ENCODE results near the gene LRRC3B.

The LRRC3B gene

DNA sequence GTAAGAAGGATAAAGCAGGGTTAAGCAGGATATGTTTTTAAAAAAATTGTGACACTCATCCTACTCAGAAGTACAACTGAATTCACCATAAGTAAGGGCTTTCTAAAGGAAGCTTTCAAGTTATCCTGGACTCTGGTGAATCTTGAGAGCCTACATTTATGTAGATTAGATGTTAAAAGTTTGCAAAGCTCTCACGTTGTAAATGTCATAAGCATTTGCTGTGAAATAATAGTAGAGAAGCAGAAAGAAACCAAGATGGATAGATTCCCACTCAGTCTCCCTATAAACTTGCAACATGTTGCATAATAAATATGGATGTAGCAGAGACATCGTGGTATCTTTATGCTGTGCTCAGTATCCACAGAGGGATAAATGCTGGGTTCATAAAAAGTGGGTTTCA lies 77.0 kb downstream of the LRRC3B start:
- Histone ChIP-seq H3K79me2 (ENCODE audit: control insufficient read depth, insufficient read depth, low read length) (no peaks in the 10 kb centered on the region), H3K4me3 (ENCODE audit: low read length) (no peak overlapping the region), H2BK5ac (ENCODE audit: low read length) (no peak overlapping the region), H3K27me3 (ENCODE audit: insufficient read depth, low read length, poor library complexity) (no peaks in the 10 kb centered on the region), H4K5ac (ENCODE audit: low read length) (no peak overlapping the region), H3K4me2 (ENCODE audit: low read length) (no peak overlapping the region), H3K56ac (ENCODE audit: low read length) (no peak overlapping the region), H2BK120ac (ENCODE audit: low read depth, low read length) (no peak overlapping the region), H3K4ac (ENCODE audit: low read depth, low read length) (no peak overlapping the region), H4K8ac (ENCODE audit: low read depth, low read length) (no peak overlapping the region), H3K9ac (ENCODE audit: low read length) (no peak overlapping the region), H2BK15ac (replicated peaks; ENCODE audit: low read depth) (no peak overlapping the region), H3K79me1 (ENCODE audit: low read length) (no peaks in the 10 kb centered on the region), H3K36me3 (ENCODE audit: control insufficient read depth, insufficient read depth, low read length) (no peaks in the 10 kb centered on the region), H3K18ac (ENCODE audit: low read length) (no peak overlapping the region), H3K23ac (ENCODE audit: low read length) (no peak overlapping the region), H3K4me1 (ENCODE audit: control insufficient read depth, low read depth, low read length) (no peaks in the 10 kb centered on the region), H3K27ac (ENCODE audit: low read depth, low read length) (no peak overlapping the region), H2AK5ac (ENCODE audit: low read length) (no peak overlapping the region)
- WGBS (ENCODE audit: extremely low coverage, insufficient coverage, low lambda C conversion rate) = no CpG with 5 or more reads among the region's 2 CpGs
- DNase-seq = no peak

DNA sequence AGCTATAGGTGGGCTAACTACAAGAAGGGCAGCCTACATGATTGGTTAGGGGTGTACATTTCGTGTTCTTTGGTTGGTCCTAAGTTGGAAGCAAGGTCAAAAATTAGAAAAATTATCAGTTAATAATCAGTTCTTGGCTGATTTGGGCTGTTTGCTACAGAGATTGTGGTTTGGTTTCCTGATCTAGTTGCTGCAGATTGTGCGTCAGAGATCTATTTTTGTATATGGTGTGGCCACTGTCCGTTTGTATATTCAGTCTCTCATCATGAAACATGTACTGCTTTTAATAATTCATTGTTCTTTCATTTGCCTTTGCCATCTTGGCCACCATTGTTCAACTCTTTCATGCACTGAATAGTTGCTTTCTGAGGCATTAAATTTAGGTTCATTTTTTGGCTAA lies 80.9 kb downstream of the LRRC3B start:
- no peaks in the 10 kb centered on the region for H3K79me1 ChIP-seq (ENCODE audit: low read length)
- H2AK5ac ChIP-seq (ENCODE audit: low read length) = no peak overlapping the region
- H3K79me2 ChIP-seq (ENCODE audit: control insufficient read depth, insufficient read depth, low read length) = no peaks in the 10 kb centered on the region
- H3K36me3 ChIP-seq (ENCODE audit: control insufficient read depth, insufficient read depth, low read length) = no peaks in the 10 kb centered on the region
- no peak overlapping the region for H3K56ac ChIP-seq (ENCODE audit: low read length)
- H3K27me3 ChIP-seq (ENCODE audit: insufficient read depth, low read length, poor library complexity) = no peaks in the 10 kb centered on the region
- H3K18ac ChIP-seq (ENCODE audit: low read length) = no peak overlapping the region
- H2BK120ac ChIP-seq (ENCODE audit: low read depth, low read length) = no peak overlapping the region
- H3K4me3 ChIP-seq (ENCODE audit: low read length) = no peak overlapping the region
- no peak overlapping the region for H2BK15ac ChIP-seq (replicated peaks; ENCODE audit: low read depth)
- H3K4me1 ChIP-seq (ENCODE audit: control insufficient read depth, low read depth, low read length) = no peaks in the 10 kb centered on the region
- H3K4me2 ChIP-seq (ENCODE audit: low read length) = no peak overlapping the region
- no peak overlapping the region for H4K5ac ChIP-seq (ENCODE audit: low read length)
- H4K8ac ChIP-seq (ENCODE audit: low read depth, low read length) = no peak overlapping the region
- no CpG with 5 or more reads among the region's 3 CpGs for WGBS (ENCODE audit: extremely low coverage, insufficient coverage, low lambda C conversion rate)
- H2BK5ac ChIP-seq (ENCODE audit: low read length) = no peak overlapping the region
- no peak overlapping the region for H3K9ac ChIP-seq (ENCODE audit: low read length)
- no peak overlapping the region for H3K4ac ChIP-seq (ENCODE audit: low read depth, low read length)
- DNase-seq = no peak
- no peak overlapping the region for H3K27ac ChIP-seq (ENCODE audit: low read depth, low read length)
- no peak overlapping the region for H3K23ac ChIP-seq (ENCODE audit: low read length)

GRCh38 chr3:26704736-26705135 lies 82.2 kb downstream of the LRRC3B start:
- Histone ChIP-seq H3K23ac (ENCODE audit: low read length) (no peak overlapping the region), H2AK5ac (ENCODE audit: low read length) (no peak overlapping the region), H3K9ac (ENCODE audit: low read length) (no peak overlapping the region), H2BK5ac (ENCODE audit: low read length) (no peak overlapping the region), H3K4me1 (ENCODE audit: control insufficient read depth, low read depth, low read length) (no peaks in the 10 kb centered on the region), H3K4me2 (ENCODE audit: low read length) (no peak overlapping the region), H3K4me3 (ENCODE audit: low read length) (no peak overlapping the region), H4K8ac (ENCODE audit: low read depth, low read length) (no peak overlapping the region), H3K27ac (ENCODE audit: low read depth, low read length) (no peak overlapping the region), H3K4ac (ENCODE audit: low read depth, low read length) (no peak overlapping the region), H4K5ac (ENCODE audit: low read length) (no peak overlapping the region), H2BK120ac (ENCODE audit: low read depth, low read length) (no peak overlapping the region), H3K36me3 (ENCODE audit: control insufficient read depth, insufficient read depth, low read length) (no peaks in the 10 kb centered on the region), H2BK15ac (replicated peaks; ENCODE audit: low read depth) (no peak overlapping the region), H3K79me1 (ENCODE audit: low read length) (no peaks in the 10 kb centered on the region), H3K27me3 (ENCODE audit: insufficient read depth, low read length, poor library complexity) (no peaks in the 10 kb centered on the region), H3K56ac (ENCODE audit: low read length) (no peak overlapping the region), H3K79me2 (ENCODE audit: control insufficient read depth, insufficient read depth, low read length) (no peaks in the 10 kb centered on the region), H3K18ac (ENCODE audit: low read length) (no peak overlapping the region)
- no CpG with 5 or more reads among the region's 2 CpGs for WGBS (ENCODE audit: extremely low coverage, insufficient coverage, low lambda C conversion rate)
- DNase-seq = no peak

GRCh38 chr3:26708501-26708900 lies 85.9 kb downstream of the LRRC3B start:
- no CpG with 5 or more reads among the region's 1 CpG for WGBS (ENCODE audit: extremely low coverage, insufficient coverage, low lambda C conversion rate)
- H2BK15ac ChIP-seq (replicated peaks; ENCODE audit: low read depth) = no peak overlapping the region

DNA sequence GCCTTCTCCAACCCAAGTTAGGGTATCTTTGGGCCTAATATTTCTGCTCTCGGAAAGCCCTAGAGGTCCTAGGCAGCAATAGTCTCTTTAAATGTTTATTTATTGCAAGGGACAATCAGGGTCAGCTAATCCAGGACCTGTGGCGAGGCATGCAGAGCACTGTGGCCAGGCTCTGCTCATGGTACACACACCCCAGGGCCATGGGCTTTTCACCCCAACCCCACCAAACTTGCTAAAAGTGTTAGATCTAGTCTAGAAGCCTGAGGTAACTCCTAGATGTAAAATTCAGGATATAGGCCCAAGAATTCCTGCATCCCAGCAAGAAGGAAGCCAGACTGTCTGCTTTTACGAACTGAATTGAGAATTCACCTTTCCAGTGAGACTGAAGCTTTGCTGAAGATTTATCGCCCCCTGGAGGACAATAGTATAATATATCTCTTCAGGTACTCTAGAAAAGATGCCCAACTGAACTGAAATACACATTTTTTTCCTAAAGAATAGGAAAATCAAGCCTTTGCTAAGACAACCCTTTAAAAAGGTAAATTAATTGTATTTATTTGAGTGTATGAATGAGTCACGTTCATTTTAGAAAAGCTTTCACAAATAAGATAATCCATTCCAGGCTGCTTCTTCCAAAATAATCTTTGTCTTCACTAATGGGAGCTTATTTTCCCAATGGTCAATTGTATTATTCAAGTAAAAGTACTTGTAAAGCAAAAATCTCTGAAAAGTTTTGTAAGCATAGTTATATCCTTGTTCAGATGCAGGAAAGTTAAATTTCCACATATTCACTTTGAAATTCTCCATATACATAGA lies 89.8 kb downstream of the LRRC3B start:
- WGBS (ENCODE audit: extremely low coverage, insufficient coverage, low lambda C conversion rate) = no CpG with 5 or more reads among the region's 5 CpGs
- H3K4me1 ChIP-seq (ENCODE audit: control insufficient read depth, low read depth, low read length) = no peaks in the 10 kb centered on the region
- H3K27ac ChIP-seq (ENCODE audit: low read depth, low read length) = no peak overlapping the region
- H3K79me1 ChIP-seq (ENCODE audit: low read length) = no peaks in the 10 kb centered on the region
- H2BK120ac ChIP-seq (ENCODE audit: low read depth, low read length) = peak overlapping the region; percentile 64
- H3K4ac ChIP-seq (ENCODE audit: low read depth, low read length) = no peak overlapping the region
- no peak overlapping the region for H2AK5ac ChIP-seq (ENCODE audit: low read length)
- no peak overlapping the region for H3K4me2 ChIP-seq (ENCODE audit: low read length)
- H2BK5ac ChIP-seq (ENCODE audit: low read length) = no peak overlapping the region
- no peaks in the 10 kb centered on the region for H3K36me3 ChIP-seq (ENCODE audit: control insufficient read depth, insufficient read depth, low read length)
- H3K56ac ChIP-seq (ENCODE audit: low read length) = peak overlapping the region; percentile 40
- peak; percentile 73 for DNase-seq
- peak overlapping the region; percentile 60 for H3K18ac ChIP-seq (ENCODE audit: low read length)
- H4K5ac ChIP-seq (ENCODE audit: low read length) = no peak overlapping the region
- H2BK15ac ChIP-seq (replicated peaks; ENCODE audit: low read depth) = no peak overlapping the region
- H3K79me2 ChIP-seq (ENCODE audit: control insufficient read depth, insufficient read depth, low read length) = no peaks in the 10 kb centered on the region
- H4K8ac ChIP-seq (ENCODE audit: low read depth, low read length) = no peak overlapping the region
- no peaks in the 10 kb centered on the region for H3K27me3 ChIP-seq (ENCODE audit: insufficient read depth, low read length, poor library complexity)
- H3K4me3 ChIP-seq (ENCODE audit: low read length) = no peak overlapping the region
- no peak overlapping the region for H3K9ac ChIP-seq (ENCODE audit: low read length)
- no peak overlapping the region for H3K23ac ChIP-seq (ENCODE audit: low read length)

More at GRCh38 chr3:26708501-26708900, 85.9 kb downstream of the LRRC3B start:
- no peak overlapping the region for H3K27ac ChIP-seq (ENCODE audit: low read depth, low read length)
- H4K8ac ChIP-seq (ENCODE audit: low read depth, low read length) = no peak overlapping the region
- H3K4me2 ChIP-seq (ENCODE audit: low read length) = no peak overlapping the region
- H3K9ac ChIP-seq (ENCODE audit: low read length) = no peak overlapping the region
- H2AK5ac ChIP-seq (ENCODE audit: low read length) = no peak overlapping the region
- no peak overlapping the region for H4K5ac ChIP-seq (ENCODE audit: low read length)
- no peak overlapping the region for H2BK5ac ChIP-seq (ENCODE audit: low read length)
- no peak overlapping the region for H3K4ac ChIP-seq (ENCODE audit: low read depth, low read length)
- no peak overlapping the region for H3K23ac ChIP-seq (ENCODE audit: low read length)
- DNase-seq = no peak
- H3K4me3 ChIP-seq (ENCODE audit: low read length) = no peak overlapping the region
- H3K18ac ChIP-seq (ENCODE audit: low read length) = no peak overlapping the region
- no peaks in the 10 kb centered on the region for H3K27me3 ChIP-seq (ENCODE audit: insufficient read depth, low read length, poor library complexity)
- H3K79me1 ChIP-seq (ENCODE audit: low read length) = no peaks in the 10 kb centered on the region
- H3K4me1 ChIP-seq (ENCODE audit: control insufficient read depth, low read depth, low read length) = no peaks in the 10 kb centered on the region
- no peaks in the 10 kb centered on the region for H3K36me3 ChIP-seq (ENCODE audit: control insufficient read depth, insufficient read depth, low read length)
- H3K79me2 ChIP-seq (ENCODE audit: control insufficient read depth, insufficient read depth, low read length) = no peaks in the 10 kb centered on the region
- H2BK120ac ChIP-seq (ENCODE audit: low read depth, low read length) = no peak overlapping the region
- H3K56ac ChIP-seq (ENCODE audit: low read length) = no peak overlapping the region

DNA sequence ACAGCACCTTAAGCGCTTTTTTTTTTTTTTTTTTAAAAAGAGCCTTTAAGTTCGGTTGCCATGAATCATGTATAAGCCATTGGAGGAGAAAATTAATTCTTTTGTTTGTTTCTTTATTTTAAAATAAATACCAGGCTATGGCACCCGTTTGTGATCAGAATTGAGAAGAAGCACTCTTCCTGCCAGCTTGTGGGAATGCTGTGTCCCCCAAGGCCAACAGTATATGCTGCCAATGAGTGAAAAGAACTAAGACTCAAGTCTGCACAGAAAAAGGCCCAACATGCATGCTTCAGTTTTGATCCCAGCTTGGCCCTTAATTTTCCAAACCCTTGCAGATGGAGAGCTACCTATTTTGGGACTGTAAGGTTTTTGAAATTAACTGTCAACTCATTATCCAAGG lies 90.5 kb downstream of the LRRC3B start:
- H3K4me3 ChIP-seq (ENCODE audit: low read length) = no peak overlapping the region
- no CpG with 5 or more reads among the region's 3 CpGs for WGBS (ENCODE audit: extremely low coverage, insufficient coverage, low lambda C conversion rate)

More for the DNA sequence above, 90.5 kb downstream of the LRRC3B start:
- H3K56ac ChIP-seq (ENCODE audit: low read length) = no peak overlapping the region
- no peak overlapping the region for H2BK120ac ChIP-seq (ENCODE audit: low read depth, low read length)
- no peaks in the 10 kb centered on the region for H3K79me1 ChIP-seq (ENCODE audit: low read length)
- H2AK5ac ChIP-seq (ENCODE audit: low read length) = no peak overlapping the region
- peak overlapping the region; percentile 56 for H4K8ac ChIP-seq (ENCODE audit: low read depth, low read length)
- H3K36me3 ChIP-seq (ENCODE audit: control insufficient read depth, insufficient read depth, low read length) = no peaks in the 10 kb centered on the region
- no peak overlapping the region for H3K4ac ChIP-seq (ENCODE audit: low read depth, low read length)
- no peak overlapping the region for H3K4me2 ChIP-seq (ENCODE audit: low read length)
- no peaks in the 10 kb centered on the region for H3K79me2 ChIP-seq (ENCODE audit: control insufficient read depth, insufficient read depth, low read length)
- H3K27ac ChIP-seq (ENCODE audit: low read depth, low read length) = no peak overlapping the region
- H3K23ac ChIP-seq (ENCODE audit: low read length) = no peak overlapping the region
- H4K5ac ChIP-seq (ENCODE audit: low read length) = no peak overlapping the region
- no peak overlapping the region for H3K9ac ChIP-seq (ENCODE audit: low read length)
- H3K4me1 ChIP-seq (ENCODE audit: control insufficient read depth, low read depth, low read length) = no peaks in the 10 kb centered on the region
- no peak for DNase-seq
- H2BK15ac ChIP-seq (replicated peaks; ENCODE audit: low read depth) = no peak overlapping the region
- no peak overlapping the region for H3K18ac ChIP-seq (ENCODE audit: low read length)
- no peak overlapping the region for H2BK5ac ChIP-seq (ENCODE audit: low read length)
- no peaks in the 10 kb centered on the region for H3K27me3 ChIP-seq (ENCODE audit: insufficient read depth, low read length, poor library complexity)

Data from mesendoderm (in vitro differentiated cells).